Measurements from ENCODE around the gene HSBP1L1.

DNA sequence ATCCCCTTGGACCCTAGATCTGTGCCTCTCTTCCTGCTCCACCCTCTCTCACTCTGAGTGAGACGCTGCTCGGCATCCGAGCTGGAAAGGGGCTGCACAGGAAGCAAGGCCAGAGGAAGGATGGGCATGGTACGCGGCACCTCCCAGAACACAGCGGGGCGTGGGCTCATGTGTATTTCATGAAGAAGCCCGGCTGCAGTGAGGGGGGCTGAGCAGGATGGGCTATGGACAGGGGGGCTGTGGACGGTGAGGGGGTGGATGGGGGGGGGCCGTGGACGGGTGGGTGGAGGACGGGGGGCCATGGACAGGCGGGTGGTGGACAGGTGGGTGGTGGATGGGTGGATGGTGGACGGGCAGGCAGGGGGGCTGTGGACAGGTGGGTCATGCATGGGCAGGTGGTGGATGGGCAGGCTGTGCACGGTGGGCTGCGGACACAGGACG, 41.5 kb upstream of the HSBP1L1 start:
- TF ChIP-seq, protein P1, sequence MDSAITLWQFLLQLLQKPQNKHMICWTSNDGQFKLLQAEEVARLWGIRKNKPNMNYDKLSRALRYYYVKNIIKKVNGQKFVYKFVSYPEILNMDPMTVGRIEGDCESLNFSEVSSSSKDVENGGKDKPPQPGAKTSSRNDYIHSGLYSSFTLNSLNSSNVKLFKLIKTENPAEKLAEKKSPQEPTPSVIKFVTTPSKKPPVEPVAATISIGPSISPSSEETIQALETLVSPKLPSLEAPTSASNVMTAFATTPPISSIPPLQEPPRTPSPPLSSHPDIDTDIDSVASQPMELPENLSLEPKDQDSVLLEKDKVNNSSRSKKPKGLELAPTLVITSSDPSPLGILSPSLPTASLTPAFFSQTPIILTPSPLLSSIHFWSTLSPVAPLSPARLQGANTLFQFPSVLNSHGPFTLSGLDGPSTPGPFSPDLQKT (CRISPR knock-in tag; IDR thresholded peaks at IDR 0.05; ENCODE audit: borderline replicate concordance): no peak
- TF ChIP-seq NFIC (IDR thresholded peaks at IDR 0.05; ENCODE audit: low read length) (no peak), SP1 (IDR thresholded peaks at IDR 0.05) (no peak), SP1 (CRISPR knock-in tag; IDR thresholded peaks at IDR 0.05) (no peak), FOXJ3 (CRISPR knock-in tag; IDR thresholded peaks at IDR 0.05; ENCODE audit: borderline replicate concordance) (no peak), ESRRA (CRISPR knock-in tag; IDR thresholded peaks at IDR 0.05; ENCODE audit: low read depth) (no peak), CREM (IDR thresholded peaks at IDR 0.05) (no peak), CREM (CRISPR knock-in tag; IDR thresholded peaks at IDR 0.05) (no peak), SAP130 (CRISPR knock-in tag; IDR thresholded peaks at IDR 0.05; ENCODE audit: low read depth) (no peak)

Measured in HepG2 (cell line).